ENCODE data around the gene ARHGAP26.

ARHGAP26 gene

DNA sequence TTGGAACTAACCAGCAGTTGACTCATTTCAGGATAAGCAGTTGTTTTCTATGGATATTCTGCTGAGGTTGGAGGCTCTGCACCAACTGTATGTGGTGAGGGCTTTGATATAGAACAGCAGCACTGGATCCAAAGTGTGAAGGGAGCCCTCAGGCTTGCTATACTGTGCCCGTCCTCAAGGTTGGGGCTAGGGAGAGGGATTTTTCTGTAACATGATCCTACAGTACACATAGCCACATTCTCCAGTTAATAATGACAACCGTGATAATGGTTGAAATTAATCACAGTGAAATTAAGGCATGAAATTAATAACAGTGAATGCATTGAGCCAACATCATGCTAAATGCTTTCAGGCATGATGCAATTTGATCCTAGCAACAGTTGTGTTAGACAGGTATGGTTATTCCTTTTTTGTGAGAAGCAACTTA, 36.7 kb downstream of the ARHGAP26 start:
- TF ChIP-seq, protein P1, sequence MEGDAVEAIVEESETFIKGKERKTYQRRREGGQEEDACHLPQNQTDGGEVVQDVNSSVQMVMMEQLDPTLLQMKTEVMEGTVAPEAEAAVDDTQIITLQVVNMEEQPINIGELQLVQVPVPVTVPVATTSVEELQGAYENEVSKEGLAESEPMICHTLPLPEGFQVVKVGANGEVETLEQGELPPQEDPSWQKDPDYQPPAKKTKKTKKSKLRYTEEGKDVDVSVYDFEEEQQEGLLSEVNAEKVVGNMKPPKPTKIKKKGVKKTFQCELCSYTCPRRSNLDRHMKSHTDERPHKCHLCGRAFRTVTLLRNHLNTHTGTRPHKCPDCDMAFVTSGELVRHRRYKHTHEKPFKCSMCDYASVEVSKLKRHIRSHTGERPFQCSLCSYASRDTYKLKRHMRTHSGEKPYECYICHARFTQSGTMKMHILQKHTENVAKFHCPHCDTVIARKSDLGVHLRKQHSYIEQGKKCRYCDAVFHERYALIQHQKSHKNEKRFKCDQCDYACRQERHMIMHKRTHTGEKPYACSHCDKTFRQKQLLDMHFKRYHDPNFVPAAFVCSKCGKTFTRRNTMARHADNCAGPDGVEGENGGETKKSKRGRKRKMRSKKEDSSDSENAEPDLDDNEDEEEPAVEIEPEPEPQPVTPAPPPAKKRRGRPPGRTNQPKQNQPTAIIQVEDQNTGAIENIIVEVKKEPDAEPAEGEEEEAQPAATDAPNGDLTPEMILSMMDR (conservative IDR thresholded peaks at IDR 0.05; ENCODE audit: low read depth): no peak
- POLR2A ChIA-PET (ENCODE audit: low non-redundant PET): no interaction called here
- CTCF ChIA-PET: no interaction called here
- no peak overlapping the region for H3K27ac ChIP-seq
- DNase-seq (ENCODE audit: low spot score): no peak

- no peak for DNase-seq (ENCODE audit: low spot score)
- POLR2A ChIA-PET (ENCODE audit: low non-redundant PET): no interaction called here
- H3K27ac ChIP-seq: no peak overlapping the region
- TF ChIP-seq, protein P1 (conservative IDR thresholded peaks at IDR 0.05; ENCODE audit: low read depth): no peak
- CTCF ChIA-PET: interaction anchor here (0.6 to 0.9 kb wide), 2 partner anchors 60 to 115 kb away, joined by 3 read pairs; no protein-coding TSS in a partner anchor
These were observed 37.3 kb downstream of the ARHGAP26 start for GRCh38 chr5:142807372-142807911.

GRCh38 chr5:142808878-142809598, 38.9 kb downstream of the ARHGAP26 start:
- ChIA-PET POLR2A (ENCODE audit: low non-redundant PET) (no interaction called here), CTCF (interaction anchor here (0.5 to 1.0 kb wide), 5 partner anchors 9 to 96 kb away, joined by 3 to 5 read pairs (median 3); no protein-coding TSS in a partner anchor)
- H3K27ac ChIP-seq: no peak overlapping the region
- no peak for DNase-seq (ENCODE audit: low spot score)
- TF ChIP-seq, protein P1 (conservative IDR thresholded peaks at IDR 0.05; ENCODE audit: low read depth): no peak

GRCh38 chr5:142810081-142810480, 39.9 kb downstream of the ARHGAP26 start:
- TF ChIP-seq, protein P1 (conservative IDR thresholded peaks at IDR 0.05; ENCODE audit: low read depth): no peak
- no peak overlapping the region for H3K27ac ChIP-seq
- no peak for DNase-seq (ENCODE audit: low spot score)

DNA sequence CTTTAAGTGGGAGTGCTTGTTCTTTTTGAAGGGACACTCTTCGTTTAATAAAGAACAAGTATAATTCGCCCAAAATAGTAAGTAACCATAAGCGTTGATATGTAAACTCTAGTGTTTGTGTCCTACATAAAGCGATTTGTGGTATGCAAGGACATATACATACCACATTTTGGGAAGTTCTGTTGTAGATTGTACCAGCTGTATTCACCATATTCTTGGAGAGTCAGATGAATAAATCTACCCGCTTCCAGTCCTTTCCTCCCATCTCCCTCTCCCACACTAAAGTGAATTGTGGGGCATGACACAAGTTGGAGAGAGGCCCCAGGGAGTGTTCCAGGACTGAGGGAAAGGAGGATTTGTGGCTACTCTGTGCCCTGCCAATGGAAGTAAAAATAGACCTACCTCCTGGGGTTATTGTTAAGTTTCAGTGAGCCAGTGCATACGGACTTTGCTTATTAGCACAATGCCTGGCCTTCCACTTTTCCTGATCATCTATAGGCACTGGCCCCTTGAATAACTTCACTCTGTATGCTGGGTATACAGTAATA, 40.6 kb downstream of the ARHGAP26 start:
- ChIA-PET POLR2A (ENCODE audit: low non-redundant PET) (no interaction called here), CTCF (interaction anchor here (0.7 kb wide), 1 partner anchor 51 kb away, joined by 3 read pairs; no protein-coding TSS in a partner anchor)
- DNase-seq (ENCODE audit: low spot score): no peak
- TF ChIP-seq, protein P1 (conservative IDR thresholded peaks at IDR 0.05; ENCODE audit: low read depth): no peak
- H3K27ac ChIP-seq: no peak overlapping the region

More at GRCh38 chr5:142810081-142810480, 39.9 kb downstream of the ARHGAP26 start:
- CTCF ChIA-PET: interaction anchor here (1.0 kb wide), 1 partner anchor 92 kb away, joined by 4 read pairs; no protein-coding TSS in a partner anchor
- POLR2A ChIA-PET (ENCODE audit: low non-redundant PET): no interaction called here

DNA sequence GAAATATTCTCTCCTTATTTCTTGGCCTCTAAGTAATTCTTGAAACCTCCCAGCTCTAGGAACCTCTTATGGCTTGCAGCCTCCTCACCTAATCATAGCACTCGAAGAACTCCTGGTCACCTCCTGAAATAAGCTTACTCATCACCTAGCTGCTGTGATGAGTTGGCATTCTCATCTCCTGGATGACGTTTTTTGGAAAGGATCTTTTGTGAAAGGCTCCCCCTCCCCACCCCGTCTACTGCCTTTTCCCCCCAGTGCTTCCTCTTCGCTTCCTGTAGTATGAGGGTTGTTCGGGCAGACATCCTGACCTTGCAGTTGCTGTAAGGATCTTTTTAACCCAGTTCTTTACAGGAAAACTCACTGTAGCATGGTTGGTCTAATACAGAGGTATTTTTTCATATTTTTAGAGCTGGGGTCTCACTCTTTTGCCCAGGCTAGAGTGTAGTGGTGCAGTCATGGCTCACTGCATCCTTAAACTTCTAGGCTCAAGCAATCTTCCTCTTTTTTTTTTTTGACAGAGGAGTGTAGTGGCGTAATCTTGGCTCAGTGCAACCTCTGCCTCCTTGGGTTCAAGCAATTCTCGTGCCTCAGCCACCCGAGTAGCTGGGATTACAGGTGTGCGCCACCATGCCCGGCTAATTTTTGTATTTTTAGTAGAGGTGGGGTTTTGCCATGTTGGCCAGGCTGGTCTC, 41.8 kb downstream of the ARHGAP26 start:
- CTCF ChIA-PET: interaction anchor here (1.0 kb wide), 1 partner anchor 55 kb away, joined by 3 read pairs; no protein-coding TSS in a partner anchor
- H3K27ac ChIP-seq: no peak overlapping the region
- TF ChIP-seq, protein P1 (conservative IDR thresholded peaks at IDR 0.05; ENCODE audit: low read depth): no peak
- no peak for DNase-seq (ENCODE audit: low spot score)
- POLR2A ChIA-PET (ENCODE audit: low non-redundant PET): no interaction called here
